ENCODE data around the gene LYPD6B. TPM values are rescaled to one million over a fixed set of nuclear protein-coding genes. Genes with fewer than 3 reads are reported as not detected.

Gene LYPD6B
- total and polyA plus RNA-seq, 2 experiments from 2014 or later, result 16.8 to 26.0 TPM

- WGBS (ENCODE audit: low lambda C conversion rate, missing lambda C conversion rate), result 26% methylated on average over 3 of the region's 3 CpGs
- H3K27ac ChIP-seq, result peak overlapping the region; percentile 62
- no peak overlapping the region for H2AFZ ChIP-seq
- H3K9me3 ChIP-seq (ENCODE audit: low read depth), result no peaks in the 10 kb centered on the region
- H3K4me3 ChIP-seq, result no peak overlapping the region
- DNase-seq (ENCODE audit: low spot score), result peak; percentile 35
- H3K79me2 ChIP-seq, result peaks cover 14% of the 10 kb centered on the region
- H3K9me2 ChIP-seq (replicated peaks; ENCODE audit: insufficient read depth), result no peaks in the 10 kb centered on the region
- peaks cover 18% of the 10 kb centered on the region for H3K4me1 ChIP-seq (ENCODE audit: insufficient read depth)
- no peaks in the 10 kb centered on the region for H4K20me1 ChIP-seq (ENCODE audit: insufficient read depth, poor library complexity, severe bottlenecking)
- no peaks in the 10 kb centered on the region for H3K36me3 ChIP-seq (replicated peaks; ENCODE audit: insufficient read depth, low read depth)
- peak overlapping the region; percentile 26 for H3K4me2 ChIP-seq
- H3K27me3 ChIP-seq, result no peaks in the 10 kb centered on the region
- TF ChIP-seq CTCF (IDR thresholded peaks at IDR 0.05; ENCODE audit: poor library complexity) (no peak), EZH2phosphoT487 (IDR thresholded peaks at IDR 0.05; ENCODE audit: low read depth, severe bottlenecking, unreplicated experiment) (no peak), EZH2 (IDR thresholded peaks at IDR 0.05; ENCODE audit: borderline replicate concordance) (no peak)
These were observed 25.9 kb downstream of the LYPD6B start for GRCh38 chr2:149064365-149064841.

GRCh38 chr2:149064856-149065630 is 26.5 kb downstream of the LYPD6B start:
- 94% methylated on average over 5 of the region's 5 CpGs for WGBS (ENCODE audit: low lambda C conversion rate, missing lambda C conversion rate)
- peak overlapping the region; percentile 26 for H3K4me2 ChIP-seq
- peaks cover 14% of the 10 kb centered on the region for H3K79me2 ChIP-seq
- H2AFZ ChIP-seq, result no peak overlapping the region
- no peaks in the 10 kb centered on the region for H4K20me1 ChIP-seq (ENCODE audit: insufficient read depth, poor library complexity, severe bottlenecking)
- TF ChIP-seq EZH2phosphoT487 (IDR thresholded peaks at IDR 0.05; ENCODE audit: low read depth, severe bottlenecking, unreplicated experiment) (no peak), CTCF (IDR thresholded peaks at IDR 0.05; ENCODE audit: poor library complexity) (no peak), EZH2 (IDR thresholded peaks at IDR 0.05; ENCODE audit: borderline replicate concordance) (no peak)
- no peak for DNase-seq (ENCODE audit: low spot score)
- no peaks in the 10 kb centered on the region for H3K36me3 ChIP-seq (replicated peaks; ENCODE audit: insufficient read depth, low read depth)
- H3K27ac ChIP-seq, result peak overlapping the region; percentile 62
- H3K9me3 ChIP-seq (ENCODE audit: low read depth), result no peaks in the 10 kb centered on the region
- no peaks in the 10 kb centered on the region for H3K27me3 ChIP-seq
- peaks cover 20% of the 10 kb centered on the region for H3K4me1 ChIP-seq (ENCODE audit: insufficient read depth)
- no peaks in the 10 kb centered on the region for H3K9me2 ChIP-seq (replicated peaks; ENCODE audit: insufficient read depth)
- H3K4me3 ChIP-seq, result no peak overlapping the region

GRCh38 chr2:149068225-149068995 is 29.9 kb downstream of the LYPD6B start:
- Histone ChIP-seq H3K27me3 (no peaks in the 10 kb centered on the region), H2AFZ (no peak overlapping the region), H3K9me3 (ENCODE audit: low read depth) (no peaks in the 10 kb centered on the region), H3K4me1 (ENCODE audit: insufficient read depth) (peaks cover 31% of the 10 kb centered on the region), H3K79me2 (peaks cover 14% of the 10 kb centered on the region), H4K20me1 (ENCODE audit: insufficient read depth, poor library complexity, severe bottlenecking) (no peaks in the 10 kb centered on the region), H3K27ac (peak overlapping the region; percentile 15), H3K36me3 (replicated peaks; ENCODE audit: insufficient read depth, low read depth) (no peaks in the 10 kb centered on the region), H3K4me3 (no peak overlapping the region), H3K9me2 (replicated peaks; ENCODE audit: insufficient read depth) (no peaks in the 10 kb centered on the region), H3K4me2 (no peak overlapping the region)
- 95% methylated on average over 6 of the region's 6 CpGs for WGBS (ENCODE audit: low lambda C conversion rate, missing lambda C conversion rate)
- TF ChIP-seq EZH2phosphoT487 (IDR thresholded peaks at IDR 0.05; ENCODE audit: low read depth, severe bottlenecking, unreplicated experiment) (no peak), CTCF (IDR thresholded peaks at IDR 0.05; ENCODE audit: poor library complexity) (no peak), EZH2 (IDR thresholded peaks at IDR 0.05; ENCODE audit: borderline replicate concordance) (no peak)
- no peak for DNase-seq (ENCODE audit: low spot score)

Measured in hepatocyte (in vitro differentiated cells).